Measurements from ENCODE around the gene ZBTB33. TPM values are rescaled to one million over a fixed set of nuclear protein-coding genes. Genes with fewer than 3 reads are reported as not detected.

The ZBTB33 gene
- total RNA-seq, 2 experiments from 2014 or later: 15.8 to 16.8 TPM

- POLR2A ChIA-PET: no interaction called here
- CTCF ChIA-PET: no interaction called here
Observed at GRCh38 chrX:120260369-120260768, 9.8 kb downstream of the ZBTB33 start.

GRCh38 chrX:120262859-120263708, 12.5 kb downstream of the ZBTB33 start:
- ChIA-PET POLR2A (no interaction called here), CTCF (no interaction called here)

- ChIA-PET POLR2A (no interaction called here), CTCF (no interaction called here)
Observed at GRCh38 chrX:120264341-120264740, 13.7 kb downstream of the ZBTB33 start.

GRCh38 chrX:120269373-120270035, 18.9 kb downstream of the ZBTB33 start:
- POLR2A ChIA-PET: interaction anchor here (0.7 kb wide), 1 partner anchor 870 kb away, joined by 4 read pairs; no protein-coding TSS in a partner anchor

GRCh38 chrX:120270567-120270966, 20.0 kb downstream of the ZBTB33 start:
- CTCF ChIA-PET: no interaction called here
- POLR2A ChIA-PET: no interaction called here

More at GRCh38 chrX:120269373-120270035, 18.9 kb downstream of the ZBTB33 start:
- CTCF ChIA-PET: no interaction called here

GRCh38 chrX:120271218-120271617, 20.6 kb downstream of the ZBTB33 start:
- ChIA-PET CTCF (no interaction called here), POLR2A (no interaction called here)

- POLR2A ChIA-PET: no interaction called here
- CTCF ChIA-PET: no interaction called here
Observed at GRCh38 chrX:120274145-120274544, 23.5 kb downstream of the ZBTB33 start.

- CTCF ChIA-PET: no interaction called here
Observed at GRCh38 chrX:120274958-120275357, 24.3 kb downstream of the ZBTB33 start.

GRCh38 chrX:120281021-120281624, 30.5 kb downstream of the ZBTB33 start:
- CTCF ChIA-PET: no interaction called here
- POLR2A ChIA-PET: interaction anchor here (0.6 kb wide), 1 partner anchor 43 kb away, joined by 3 read pairs; no protein-coding TSS in a partner anchor

More at GRCh38 chrX:120274958-120275357, 24.3 kb downstream of the ZBTB33 start:
- POLR2A ChIA-PET: no interaction called here

- CTCF ChIA-PET: no interaction called here
- POLR2A ChIA-PET: no interaction called here
Observed at GRCh38 chrX:120281761-120282160, 31.1 kb downstream of the ZBTB33 start.

- ChIA-PET POLR2A (no interaction called here), CTCF (no interaction called here)
Observed at GRCh38 chrX:120282697-120283096, 32.1 kb downstream of the ZBTB33 start.

- ChIA-PET CTCF (no interaction called here), POLR2A (no interaction called here)
Observed at GRCh38 chrX:120286733-120287512, 36.3 kb downstream of the ZBTB33 start.

- POLR2A ChIA-PET: no interaction called here
- CTCF ChIA-PET: no interaction called here
Observed at GRCh38 chrX:120287513-120288112, 37.0 kb downstream of the ZBTB33 start.

GRCh38 chrX:120290107-120290506, 39.5 kb downstream of the ZBTB33 start:
- ChIA-PET CTCF (no interaction called here), POLR2A (no interaction called here)

GRCh38 chrX:120291211-120291610, 40.6 kb downstream of the ZBTB33 start:
- ChIA-PET POLR2A (no interaction called here), CTCF (no interaction called here)

- ChIA-PET CTCF (no interaction called here), POLR2A (no interaction called here)
Observed at GRCh38 chrX:120293015-120293414, 42.4 kb downstream of the ZBTB33 start.

- CTCF ChIA-PET: no interaction called here
- POLR2A ChIA-PET: no interaction called here
Observed at GRCh38 chrX:120294651-120295050, 44.0 kb downstream of the ZBTB33 start.

GRCh38 chrX:120297923-120298322, 47.3 kb downstream of the ZBTB33 start:
- ChIA-PET POLR2A (no interaction called here), CTCF (interaction anchor here (1.3 kb wide), 1 partner anchor 11 kb away, joined by 3 read pairs; no protein-coding TSS in a partner anchor)

GRCh38 chrX:120299928-120300327, 49.3 kb downstream of the ZBTB33 start:
- CTCF ChIA-PET: no interaction called here

GRCh38 chrX:120301497-120301896, 50.9 kb downstream of the ZBTB33 start:
- ChIA-PET CTCF (no interaction called here), POLR2A (no interaction called here)

More at GRCh38 chrX:120299928-120300327, 49.3 kb downstream of the ZBTB33 start:
- POLR2A ChIA-PET: no interaction called here
